HG02623 (cell line): ENCODE data around the gene OR52W1.
A peak's percentile ranks its signal among the peaks of the same experiment; 100 is the strongest.
"Not testable (repeated sequence)": the region's sequence is repeated elsewhere in the genome, so short reads cannot be mapped to it uniquely, and the experiment has no call there.

ENCODE experiments used
- ATAC-seq: cut with Tn5 transposase; IDR thresholded peaks from one replicate; pipeline ENCODE4 v1.9.1; 2021; ENCODE audit warnings: moderate library complexity; ENCODE audit not compliant: unreplicated experiment

Gene OR52W1

GRCh38 chr11:6216501-6216900, 17.5 kb downstream of the OR52W1 start:
- no peak for ATAC-seq

GRCh38 chr11:6217722-6218121, 18.7 kb downstream of the OR52W1 start:
- no peak for ATAC-seq

- no peak for ATAC-seq
Measured at GRCh38 chr11:6219359-6219758, 20.3 kb downstream of the OR52W1 start.

GRCh38 chr11:6223854-6224253, 24.8 kb downstream of the OR52W1 start:
- ATAC-seq: no peak

- no peak for ATAC-seq
Measured at GRCh38 chr11:6224421-6224820, 25.4 kb downstream of the OR52W1 start.

GRCh38 chr11:6225024-6225423, 26.0 kb downstream of the OR52W1 start:
- no peak for ATAC-seq

- no peak for ATAC-seq
Measured at GRCh38 chr11:6225896-6226295, 26.9 kb downstream of the OR52W1 start.

- ATAC-seq: no peak
Measured at GRCh38 chr11:6228520-6228919, 29.5 kb downstream of the OR52W1 start.

- no peak for ATAC-seq
Measured at GRCh38 chr11:6229911-6230310, 30.9 kb downstream of the OR52W1 start.

- ATAC-seq: no peak
Measured at GRCh38 chr11:6232899-6233298, 33.9 kb downstream of the OR52W1 start.

- ATAC-seq: no peak
Measured at GRCh38 chr11:6233984-6234386, 35.0 kb downstream of the OR52W1 start.

GRCh38 chr11:6234387-6235107, 35.5 kb downstream of the OR52W1 start, which contains the start of gene FHIP1B:
FHIP1B (minus strand) TSS chr11:6234636; CDS start chr11:6224516, 10,120 bp downstream.
- ATAC-seq: peak; percentile 94

- no peak for ATAC-seq
Measured at GRCh38 chr11:6237266-6237665, 38.2 kb downstream of the OR52W1 start.

- no peak for ATAC-seq
Measured at GRCh38 chr11:6237761-6238302, 38.8 kb downstream of the OR52W1 start.

- ATAC-seq: no peak
Measured at GRCh38 chr11:6238902-6239301, 39.9 kb downstream of the OR52W1 start, which contains the start of gene CNGA4. CNGA4 (plus strand) TSS chr11:6239089; CDS start chr11:6239207, 118 bp downstream.

GRCh38 chr11:6240139-6240538, 41.1 kb downstream of the OR52W1 start:
- no peak for ATAC-seq

- ATAC-seq: no peak
Measured at GRCh38 chr11:6240781-6241180, 41.8 kb downstream of the OR52W1 start.

- ATAC-seq: no peak
Measured at GRCh38 chr11:6241316-6241715, 42.3 kb downstream of the OR52W1 start.

- ATAC-seq: no peak
Measured at GRCh38 chr11:6245536-6245935, 46.5 kb downstream of the OR52W1 start.

- no peak for ATAC-seq
Measured at GRCh38 chr11:6248248-6248647, 49.2 kb downstream of the OR52W1 start.

- not testable (repeated sequence) for ATAC-seq
Measured at GRCh38 chr11:6248897-6249296, 49.9 kb downstream of the OR52W1 start.
